ENCODE results near the gene WASF3.

DNA sequence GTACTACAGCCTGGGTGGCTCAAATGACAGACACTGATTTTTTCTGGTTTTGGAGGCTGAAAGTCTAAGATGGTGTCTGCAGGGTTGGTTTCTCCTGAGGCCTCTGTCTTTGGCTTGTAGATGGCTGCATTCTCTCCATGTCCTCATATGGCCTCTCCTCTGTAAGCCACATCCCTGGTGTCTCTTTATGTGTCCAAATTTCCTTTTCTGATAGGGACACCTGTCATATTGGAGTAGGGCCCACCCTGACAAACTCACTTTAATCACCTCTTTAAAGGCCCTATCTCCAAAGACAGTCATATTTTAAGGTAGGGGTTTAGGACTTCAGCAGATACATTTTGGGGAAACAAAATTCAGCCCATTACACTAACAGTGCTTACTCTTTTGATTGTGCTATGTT is 32.0 kb upstream of the WASF3 start:
- TF ChIP-seq EZH2 (IDR thresholded peaks at IDR 0.05): no peak
- TF ChIP-seq YY1 (IDR thresholded peaks at IDR 0.05; ENCODE audit: extremely low read depth, insufficient replicate concordance, low read depth, low read length): no peak
